ENCODE data around the gene ANKRD23.

DNA sequence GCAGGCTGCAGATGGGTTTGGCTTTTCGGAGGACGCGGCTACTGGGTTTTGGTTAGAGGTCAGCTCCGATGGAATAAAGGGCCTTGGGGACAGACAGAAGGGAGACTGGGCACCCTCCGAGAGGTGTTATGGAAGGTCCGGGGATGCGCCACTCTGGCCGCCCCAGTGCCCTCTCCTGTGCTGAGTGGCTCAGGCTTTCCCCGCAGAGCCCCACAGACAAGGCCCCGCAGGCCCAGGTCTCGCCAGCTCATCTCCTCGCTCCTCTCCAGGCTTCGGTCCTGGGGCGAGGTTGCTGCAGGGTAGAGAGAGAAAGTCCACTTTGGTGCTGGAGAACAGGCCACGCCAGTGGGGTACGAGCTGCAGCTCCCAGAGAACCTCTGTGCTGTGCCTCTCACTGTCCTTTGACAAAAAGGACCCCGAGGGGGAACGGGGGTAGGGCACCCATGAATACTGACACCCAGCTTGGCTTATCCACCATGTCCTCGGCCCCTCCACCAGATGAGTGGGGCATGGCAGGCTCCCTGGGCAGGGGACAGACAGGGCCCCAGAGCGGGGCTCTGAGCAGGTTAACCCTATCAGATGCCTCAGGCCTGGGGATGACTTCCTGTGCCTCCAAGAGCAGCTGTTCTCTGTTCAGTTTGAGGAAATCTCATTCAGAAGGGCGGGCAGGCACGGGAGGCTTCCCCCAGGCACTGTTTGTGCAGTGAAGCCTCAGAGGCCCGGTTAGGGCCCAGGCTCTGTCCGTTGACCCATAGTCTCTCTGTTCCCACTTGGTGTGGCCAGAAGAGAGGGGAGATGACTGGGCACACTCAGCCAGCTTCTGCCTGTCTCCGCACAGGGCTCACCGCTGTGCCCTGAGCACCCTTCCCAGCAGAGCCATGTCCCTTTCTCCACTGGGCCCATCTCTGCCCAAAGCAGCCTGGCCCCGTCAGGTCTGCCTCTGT, 43.5 kb downstream of the ANKRD23 start:
- no peak for TF ChIP-seq RFX5 (IDR thresholded peaks at IDR 0.05; ENCODE audit: low read depth, low read length)
- TF ChIP-seq, protein P1, sequence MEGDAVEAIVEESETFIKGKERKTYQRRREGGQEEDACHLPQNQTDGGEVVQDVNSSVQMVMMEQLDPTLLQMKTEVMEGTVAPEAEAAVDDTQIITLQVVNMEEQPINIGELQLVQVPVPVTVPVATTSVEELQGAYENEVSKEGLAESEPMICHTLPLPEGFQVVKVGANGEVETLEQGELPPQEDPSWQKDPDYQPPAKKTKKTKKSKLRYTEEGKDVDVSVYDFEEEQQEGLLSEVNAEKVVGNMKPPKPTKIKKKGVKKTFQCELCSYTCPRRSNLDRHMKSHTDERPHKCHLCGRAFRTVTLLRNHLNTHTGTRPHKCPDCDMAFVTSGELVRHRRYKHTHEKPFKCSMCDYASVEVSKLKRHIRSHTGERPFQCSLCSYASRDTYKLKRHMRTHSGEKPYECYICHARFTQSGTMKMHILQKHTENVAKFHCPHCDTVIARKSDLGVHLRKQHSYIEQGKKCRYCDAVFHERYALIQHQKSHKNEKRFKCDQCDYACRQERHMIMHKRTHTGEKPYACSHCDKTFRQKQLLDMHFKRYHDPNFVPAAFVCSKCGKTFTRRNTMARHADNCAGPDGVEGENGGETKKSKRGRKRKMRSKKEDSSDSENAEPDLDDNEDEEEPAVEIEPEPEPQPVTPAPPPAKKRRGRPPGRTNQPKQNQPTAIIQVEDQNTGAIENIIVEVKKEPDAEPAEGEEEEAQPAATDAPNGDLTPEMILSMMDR (conservative IDR thresholded peaks at IDR 0.05; ENCODE audit: low read depth, low read length) = no peak
- no peak for TF ChIP-seq RAD21 (IDR thresholded peaks at IDR 0.05; ENCODE audit: low read length)
- no peak for TF ChIP-seq POLR2A (IDR thresholded peaks at IDR 0.05; ENCODE audit: low read depth, low read length)
- TF ChIP-seq RCOR1 (IDR thresholded peaks at IDR 0.05; ENCODE audit: insufficient replicate concordance, low read length) = no peak
- TF ChIP-seq, protein P2, sequence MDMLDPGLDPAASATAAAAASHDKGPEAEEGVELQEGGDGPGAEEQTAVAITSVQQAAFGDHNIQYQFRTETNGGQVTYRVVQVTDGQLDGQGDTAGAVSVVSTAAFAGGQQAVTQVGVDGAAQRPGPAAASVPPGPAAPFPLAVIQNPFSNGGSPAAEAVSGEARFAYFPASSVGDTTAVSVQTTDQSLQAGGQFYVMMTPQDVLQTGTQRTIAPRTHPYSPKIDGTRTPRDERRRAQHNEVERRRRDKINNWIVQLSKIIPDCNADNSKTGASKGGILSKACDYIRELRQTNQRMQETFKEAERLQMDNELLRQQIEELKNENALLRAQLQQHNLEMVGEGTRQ (IDR thresholded peaks at IDR 0.05; ENCODE audit: low read depth, low read length) = no peak
- TF ChIP-seq BHLHE40 (IDR thresholded peaks at IDR 0.05; ENCODE audit: low read depth, low read length) = no peak
- TF ChIP-seq CEBPB (IDR thresholded peaks at IDR 0.05; ENCODE audit: low read depth, low read length) = no peak
- no peak for TF ChIP-seq SMC3 (IDR thresholded peaks at IDR 0.05; ENCODE audit: low read depth, low read length)

All from IMR-90 (cell line).